Neutrophil (primary cell): ENCODE results near the gene PML.

Experiments
- H3K27ac ChIP-seq: fragments of 200-600 bp; sonication (generic); 2 replicates; pipeline ENCODE4 v1.5.1; 2016; ENCODE audit warnings: mild to moderate bottlenecking, moderate library complexity
- H3K27me3 ChIP-seq: fragments of 200-600 bp; sonication (generic); 2 replicates; pipeline ENCODE4 v1.6.0; 2016; ENCODE audit warnings: mild to moderate bottlenecking
- H3K36me3 ChIP-seq: fragments of 200-600 bp; sonication (generic); 2 replicates; pipeline ENCODE4 v1.5.1; 2017
- H3K4me1 ChIP-seq, 2 experiments: fragments of 200-600 bp in 1 of 2; sonication (generic) in 1 of 2; 1 replicate in 1 of 2; 2 replicates in 1 of 2; pipeline versions ENCODE4 v1.5.1 to v1.6.1; 2013 to 2016; ENCODE audit warnings: low read depth in 1 of 2, low read length in 1 of 2, mild to moderate bottlenecking in 1 of 2, moderate library complexity in 1 of 2; ENCODE audit not compliant: control insufficient read depth in 1 of 2, insufficient read depth in 1 of 2
- H3K4me3 ChIP-seq, 2 experiments: fragments of 200-600 bp in 1 of 2; sonication (generic) in 1 of 2; 1 replicate in 1 of 2; 2 replicates in 1 of 2; pipeline ENCODE4 v1.5.1; 2013 to 2016; ENCODE audit warnings: low read depth in 1 of 2, low read length in 1 of 2, mild to moderate bottlenecking in 1 of 2, moderate library complexity in 1 of 2
- H3K9me3 ChIP-seq: fragments of 200-600 bp; sonication (generic); 2 replicates; pipeline ENCODE4 v1.5.1; 2016
- CTCF ChIP-seq: fragments of 200-600 bp; sonication (generic); IDR thresholded peaks from 2 replicates; pipeline ENCODE4 v1.5.1; 2016; ENCODE audit warnings: antibody characterized with exemption

The PML gene

GRCh38 chr15:73979636-73980035 is 14.9 kb upstream of the PML start:
- Histone ChIP-seq H3K4me3 (no peak overlapping the region), H3K9me3 (no peaks in the 10 kb centered on the region), H3K27me3 (no peaks in the 10 kb centered on the region), H3K27ac (no peak overlapping the region), H3K36me3 (no peaks in the 10 kb centered on the region), H3K4me1 (peaks cover 24 to 40% of the 10 kb centered on the region in 2 experiments)
- TF ChIP-seq CTCF = no peak

GRCh38 chr15:73981761-73982221 is 12.7 kb upstream of the PML start:
- H3K27me3 ChIP-seq = no peaks in the 10 kb centered on the region
- H3K4me3 ChIP-seq = no peak overlapping the region
- H3K36me3 ChIP-seq = no peaks in the 10 kb centered on the region
- no peak for TF ChIP-seq CTCF
- H3K4me1 ChIP-seq = peaks cover 29 to 43% of the 10 kb centered on the region in 2 experiments
- H3K27ac ChIP-seq = peak overlapping the region; percentile 62
- H3K9me3 ChIP-seq = no peaks in the 10 kb centered on the region

GRCh38 chr15:73982222-73982962 is 12.1 kb upstream of the PML start:
- Histone ChIP-seq H3K9me3 (no peaks in the 10 kb centered on the region), H3K4me1 (peaks cover 29 to 43% of the 10 kb centered on the region in 2 experiments), H3K27ac (peak overlapping the region; percentile 62), H3K4me3 (peak overlapping the region in 1 of 2 experiments; percentile 16), H3K27me3 (no peaks in the 10 kb centered on the region), H3K36me3 (no peaks in the 10 kb centered on the region)
- TF ChIP-seq CTCF = no peak

GRCh38 chr15:73983211-73983727 is 11.2 kb upstream of the PML start:
- no peaks in the 10 kb centered on the region for H3K27me3 ChIP-seq
- H3K9me3 ChIP-seq = no peaks in the 10 kb centered on the region
- H3K36me3 ChIP-seq = no peaks in the 10 kb centered on the region
- no peak for TF ChIP-seq CTCF
- H3K4me1 ChIP-seq = peaks cover 29 to 43% of the 10 kb centered on the region in 2 experiments
- no peak overlapping the region for H3K4me3 ChIP-seq
- H3K27ac ChIP-seq = peak overlapping the region; percentile 62

GRCh38 chr15:73983773-73984172 is 10.7 kb upstream of the PML start:
- Histone ChIP-seq H3K4me1 (peaks cover 29 to 43% of the 10 kb centered on the region in 2 experiments), H3K4me3 (no peak overlapping the region), H3K36me3 (no peaks in the 10 kb centered on the region), H3K27ac (no peak overlapping the region), H3K9me3 (no peaks in the 10 kb centered on the region), H3K27me3 (no peaks in the 10 kb centered on the region)
- TF ChIP-seq CTCF = no peak
